AG04449 (cell line): ENCODE data around the gene EFCAB5.
"Not testable (repeated sequence)": the region's sequence is repeated elsewhere in the genome, so short reads cannot be mapped to it uniquely, and the experiment has no call there.

ENCODE experiments used
- CTCF ChIA-PET: fragments of 350-600 bp; formaldehyde crosslinking; extraction: SDS; loops from one replicate; lab custom pipeline; 2021; ENCODE audit warnings: antibody characterized with exemption; lab: Yijun Ruan, JAX
- POLR2A ChIA-PET: fragments of 400-600, 350-600 bp; formaldehyde crosslinking; extraction: SDS; loops from one replicate; lab custom pipeline; 2020; ENCODE audit warnings: antibody characterized with exemption, inconsistent platforms; lab: Yijun Ruan, JAX
- DNase-seq: peaks from one replicate; pipeline ENCODE4 v3.0.0-alpha.2; 2010; ENCODE audit warnings: low read depth, low spot score
- H3K4me3 ChIP-seq: 2 replicates; pipeline ENCODE4 v1.5.1; 2011; ENCODE audit warnings: low read depth, mild to moderate bottlenecking, control low read depth, low read length
- CTCF ChIP-seq: IDR thresholded peaks from one replicate; pipeline ENCODE4 v1.5.1; 2011; ENCODE audit warnings: mild to moderate bottlenecking, moderate library complexity, low read length, control low read depth, inconsistent platforms; ENCODE audit not compliant: insufficient read depth; ENCODE audit errors: missing control alignments

Gene EFCAB5

DNA sequence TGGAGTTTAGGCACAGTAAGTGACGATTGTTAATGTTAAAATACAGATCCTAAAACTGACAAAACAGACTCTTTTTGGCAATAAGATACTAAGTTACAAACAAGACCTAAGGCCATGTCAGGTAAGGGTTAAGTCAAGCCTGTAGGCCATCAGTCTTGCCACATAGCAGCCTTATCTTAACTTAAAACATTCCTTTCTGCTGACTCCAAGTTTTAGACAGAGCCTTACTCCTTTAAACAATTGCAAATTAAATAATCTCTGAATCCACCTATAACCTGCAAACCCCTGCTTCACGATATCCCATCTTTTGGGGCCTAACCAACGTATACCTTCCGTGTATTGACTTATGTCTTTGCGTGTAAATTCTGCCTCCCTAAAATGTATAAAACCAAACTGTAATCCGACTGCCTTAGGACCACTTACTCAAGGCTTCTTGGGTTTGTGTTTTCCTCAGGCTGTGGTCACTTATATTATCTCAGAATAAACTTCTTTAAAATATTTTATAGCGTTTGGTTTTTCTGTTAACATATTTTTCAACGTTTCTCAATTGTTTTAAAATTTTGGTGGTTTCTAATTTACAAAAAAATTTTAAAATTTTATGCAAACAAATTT lies 64.4 kb downstream of the EFCAB5 start:
- POLR2A ChIA-PET = no interaction called here
- DNase-seq = no peak
- TF ChIP-seq CTCF = no peak
- CTCF ChIA-PET = interaction anchor here (1.1 to 4.0 kb wide), 2 partner anchors 16 to 89 kb away, joined by 3 to 30 read pairs; no protein-coding TSS in a partner anchor
- no peak overlapping the region for H3K4me3 ChIP-seq

GRCh38 chr17:30011934-30012333 lies 70.5 kb downstream of the EFCAB5 start:
- CTCF ChIA-PET = interaction anchor here (1.6 kb wide), 1 partner anchor 93 kb away, joined by 4 read pairs; no protein-coding TSS in a partner anchor
- POLR2A ChIA-PET = not testable (repeated sequence)

GRCh38 chr17:30021708-30022317 lies 80.4 kb downstream of the EFCAB5 start:
- ChIA-PET POLR2A (no interaction called here), CTCF (interaction anchor here (0.5 to 4.5 kb wide), 36 partner anchors 8 to 443 kb away, joined by 3 to 68 read pairs (median 4); partner anchors contain the start of gene SSH2)
- DNase-seq = no peak
- H3K4me3 ChIP-seq = no peak overlapping the region
- peak; percentile 69 for TF ChIP-seq CTCF

More at GRCh38 chr17:30011934-30012333, 70.5 kb downstream of the EFCAB5 start:
- H3K4me3 ChIP-seq, DNase-seq: not testable (repeated sequence)

DNA sequence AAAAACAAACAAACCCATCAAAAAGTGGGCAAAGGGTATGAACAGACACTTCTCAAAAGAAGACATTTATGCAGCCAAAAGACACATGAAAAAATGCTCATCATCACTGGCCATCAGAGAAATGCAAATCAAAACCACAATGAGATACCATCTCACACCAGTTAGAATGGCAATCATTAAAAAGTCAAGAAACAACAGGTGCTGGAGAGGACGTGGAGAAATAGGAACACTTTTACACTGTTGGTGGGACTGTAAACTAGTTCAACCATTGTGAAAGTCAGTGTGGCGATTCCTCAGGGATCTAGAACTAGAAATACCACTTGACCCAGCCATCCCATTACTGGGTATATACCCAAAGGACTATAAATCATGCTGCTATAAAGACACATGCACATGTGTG lies 83.9 kb downstream of the EFCAB5 start:
- POLR2A ChIA-PET, H3K4me3 ChIP-seq, DNase-seq, CTCF ChIA-PET: not testable (repeated sequence)

- DNase-seq = no peak
- ChIA-PET POLR2A (no interaction called here), CTCF (interaction anchor here (1.3 to 9.8 kb wide), 2 partner anchors 9 to 66 kb away, joined by 3 to 224 read pairs; no protein-coding TSS in a partner anchor)
- TF ChIP-seq CTCF = no peak
- no peak overlapping the region for H3K4me3 ChIP-seq
These were observed 86.2 kb downstream of the EFCAB5 start for GRCh38 chr17:30027676-30028075.

GRCh38 chr17:30031214-30031869 lies 89.9 kb downstream of the EFCAB5 start:
- no peak for TF ChIP-seq CTCF
- ChIA-PET POLR2A (no interaction called here), CTCF (interaction anchor here (1.2 to 9.8 kb wide), 5 partner anchors 10 to 73 kb away, joined by 3 to 224 read pairs (median 4); no protein-coding TSS in a partner anchor)
- DNase-seq = no peak
- H3K4me3 ChIP-seq = no peak overlapping the region

- H3K4me3 ChIP-seq = no peak overlapping the region
- no peak for TF ChIP-seq CTCF
- POLR2A ChIA-PET = no interaction called here
- DNase-seq = no peak
- CTCF ChIA-PET = interaction anchor here (1.1 to 9.8 kb wide), 3 partner anchors 11 to 58 kb away, joined by 5 to 224 read pairs (median 6); no protein-coding TSS in a partner anchor
These were observed 93.9 kb downstream of the EFCAB5 start for GRCh38 chr17:30035369-30035768.

- CTCF ChIA-PET = interaction anchor here (1.1 to 2.1 kb wide), 3 partner anchors 20 to 64 kb away, joined by 3 to 8 read pairs (median 5); no protein-coding TSS in a partner anchor
- POLR2A ChIA-PET, DNase-seq, H3K4me3 ChIP-seq: not testable (repeated sequence)
These were observed 99.5 kb downstream of the EFCAB5 start for GRCh38 chr17:30040719-30041518.
